Measurements from ENCODE around the gene SLC38A3. TPM values are rescaled to one million over a fixed set of nuclear protein-coding genes. Genes with fewer than 3 reads are reported as not detected.

SLC38A3 gene
- total and polyA plus RNA-seq, 9 of the 15 experiments (the other 6 are each of a cell fraction or from before 2014, with no cell fraction given), result 0.09 to 0.38 (median 0.16) TPM; not detected in 6

- TF ChIP-seq PHF20 (IDR thresholded peaks at IDR 0.05; ENCODE audit: partially characterized antibody) (no peak), SNAPC5 (CRISPR knock-in tag; IDR thresholded peaks at IDR 0.05) (no peak), E2F4 (CRISPR knock-in tag; IDR thresholded peaks at IDR 0.05; ENCODE audit: low read depth) (no peak), KDM5B (IDR thresholded peaks at IDR 0.05; ENCODE audit: insufficient replicate concordance, low read depth, low read length) (no peak), STAT5B (CRISPR knock-in tag; IDR thresholded peaks at IDR 0.05) (no peak), SP1 (CRISPR knock-in tag; IDR thresholded peaks at IDR 0.05) (peak; percentile 80; the same call in 1 of the 2 replicates), LCOR (CRISPR knock-in tag; IDR thresholded peaks at IDR 0.05) (no peak), SMARCA4 (IDR thresholded peaks at IDR 0.05) (no peak), NRF1 (conservative IDR thresholded peaks at IDR 0.05 in 1 of 2, IDR thresholded peaks at IDR 0.05 in 1 of 2) (no peak), ZNF584 (CRISPR knock-in tag; IDR thresholded peaks at IDR 0.05; ENCODE audit: low read depth) (no peak), NONO (IDR thresholded peaks at IDR 0.05; ENCODE audit: low read depth in 2 of 2, low read length in 1 of 2) (no peak), ZNF668 (CRISPR knock-in tag; IDR thresholded peaks at IDR 0.05) (no peak), ZEB2 (IDR thresholded peaks at IDR 0.05) (no peak), ZNF778 (CRISPR knock-in tag; IDR thresholded peaks at IDR 0.05) (no peak), ZNF175 (CRISPR knock-in tag; IDR thresholded peaks at IDR 0.05; ENCODE audit: low read depth) (no peak), ZNF280A (IDR thresholded peaks at IDR 0.05; ENCODE audit: low read depth, partially characterized antibody) (no peak), CREBBP (IDR thresholded peaks at IDR 0.05; ENCODE audit: low read depth, low read length) (no peak), ZNF444 (CRISPR knock-in tag; IDR thresholded peaks at IDR 0.05) (no peak), ZSCAN32 (CRISPR knock-in tag; IDR thresholded peaks at IDR 0.05) (no peak)
- TF ChIP-seq, protein P1, sequence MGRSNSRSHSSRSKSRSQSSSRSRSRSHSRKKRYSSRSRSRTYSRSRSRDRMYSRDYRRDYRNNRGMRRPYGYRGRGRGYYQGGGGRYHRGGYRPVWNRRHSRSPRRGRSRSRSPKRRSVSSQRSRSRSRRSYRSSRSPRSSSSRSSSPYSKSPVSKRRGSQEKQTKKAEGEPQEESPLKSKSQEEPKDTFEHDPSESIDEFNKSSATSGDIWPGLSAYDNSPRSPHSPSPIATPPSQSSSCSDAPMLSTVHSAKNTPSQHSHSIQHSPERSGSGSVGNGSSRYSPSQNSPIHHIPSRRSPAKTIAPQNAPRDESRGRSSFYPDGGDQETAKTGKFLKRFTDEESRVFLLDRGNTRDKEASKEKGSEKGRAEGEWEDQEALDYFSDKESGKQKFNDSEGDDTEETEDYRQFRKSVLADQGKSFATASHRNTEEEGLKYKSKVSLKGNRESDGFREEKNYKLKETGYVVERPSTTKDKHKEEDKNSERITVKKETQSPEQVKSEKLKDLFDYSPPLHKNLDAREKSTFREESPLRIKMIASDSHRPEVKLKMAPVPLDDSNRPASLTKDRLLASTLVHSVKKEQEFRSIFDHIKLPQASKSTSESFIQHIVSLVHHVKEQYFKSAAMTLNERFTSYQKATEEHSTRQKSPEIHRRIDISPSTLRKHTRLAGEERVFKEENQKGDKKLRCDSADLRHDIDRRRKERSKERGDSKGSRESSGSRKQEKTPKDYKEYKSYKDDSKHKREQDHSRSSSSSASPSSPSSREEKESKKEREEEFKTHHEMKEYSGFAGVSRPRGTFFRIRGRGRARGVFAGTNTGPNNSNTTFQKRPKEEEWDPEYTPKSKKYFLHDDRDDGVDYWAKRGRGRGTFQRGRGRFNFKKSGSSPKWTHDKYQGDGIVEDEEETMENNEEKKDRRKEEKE (IDR thresholded peaks at IDR 0.05; ENCODE audit: borderline replicate concordance in 1 of 2, control insufficient read depth in 1 of 2, low read depth in 2 of 2, low read length in 1 of 2), result no peak
- TF ChIP-seq, protein P2, sequence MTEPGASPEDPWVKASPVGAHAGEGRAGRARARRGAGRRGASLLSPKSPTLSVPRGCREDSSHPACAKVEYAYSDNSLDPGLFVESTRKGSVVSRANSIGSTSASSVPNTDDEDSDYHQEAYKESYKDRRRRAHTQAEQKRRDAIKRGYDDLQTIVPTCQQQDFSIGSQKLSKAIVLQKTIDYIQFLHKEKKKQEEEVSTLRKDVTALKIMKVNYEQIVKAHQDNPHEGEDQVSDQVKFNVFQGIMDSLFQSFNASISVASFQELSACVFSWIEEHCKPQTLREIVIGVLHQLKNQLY (CRISPR knock-in tag; conservative IDR thresholded peaks at IDR 0.05), result no peak
Measured at GRCh38 chr3:50260027-50260941, 55.2 kb downstream of the SLC38A3 start (continued).

Data from K562 (cell line).